Measurements from ENCODE around the gene MYH14. TPM values are rescaled to one million over a fixed set of nuclear protein-coding genes. Genes with fewer than 3 reads are reported as not detected.

The MYH14 gene
- total RNA-seq, 4 donors from 2014 or later: 8.0 to 12.8 (median 10.3) TPM

- ATAC-seq (ENCODE audit: low FRiP score): no peak
- no peak for TF ChIP-seq CTCF (IDR thresholded peaks at IDR 0.05)
- DNase-seq (ENCODE audit: low spot score): no peak
Observed at GRCh38 chr19:50359328-50359818, 156.0 kb downstream of the MYH14 start.

Small RNA genes lying within 50 kb of the gene (small RNA-seq; reads per million reads assigned to genes)
- gene RF00017: not detected

Other genes with a start within 250 kb of the MYH14 start
- gene SIGLEC11, start 242.4 kb upstream of the MYH14 start, total RNA-seq: 1 to 10 TPM; 1.7 to 9.0 (median 5.1) TPM
- gene VRK3, start 178.2 kb upstream of the MYH14 start, total RNA-seq: 10 to 100 TPM; 14.4 to 43.0 (median 27.6) TPM
- gene ZNF473, start 177.6 kb upstream of the MYH14 start, total RNA-seq: 10 to 100 TPM in 2 of 4 donors, 1 to 10 TPM in 2; 7.3 to 13.6 (median 10.6) TPM
- gene IZUMO2, start 40.3 kb upstream of the MYH14 start, total RNA-seq: not detected
- under 1 TPM; 0.28 to 0.72 (median 0.31) TPM for gene KCNC3, start 125.8 kb downstream of the MYH14 start, total RNA-seq
- gene NAPSA, start 162.0 kb downstream of the MYH14 start, total RNA-seq: 1 to 10 TPM in 2 of 4 donors, not detected in 2; 1.3 TPM
- 10 to 100 TPM; 73.5 to 93.5 (median 82.0) TPM for gene NR1H2, start 172.8 kb downstream of the MYH14 start, total RNA-seq
- gene POLD1, start 180.7 kb downstream of the MYH14 start, total RNA-seq: 10 to 100 TPM; 10.0 to 17.2 (median 11.7) TPM
- gene SPIB, start 215.3 kb downstream of the MYH14 start, total RNA-seq: under 1 TPM in 1 of 4 donors, not detected in 3; 0.37 TPM
- under 1 TPM in 2 of 4 donors, not detected in 2; 0.09 to 0.12 TPM for gene MYBPC2, start 229.3 kb downstream of the MYH14 start, total RNA-seq

Data from omental fat pad (tissue), 4 donors.